Mammary epithelial cell (primary cell): ENCODE measurements around the gene SLC6A4.

Experiments
- EZH2 ChIP-seq: IDR thresholded peaks from 2 replicates; pipeline ENCODE4 v1.6.1; 2012; ENCODE audit warnings: low read length, inconsistent platforms, borderline replicate concordance
- TF ChIP-seq, protein P1 (sequence below), 2 donors: IDR thresholded peaks in 1 of 2; conservative IDR thresholded peaks in 1 of 2; 2 replicates each; pipeline ENCODE4 v1.5.1; 2011 to 2012; ENCODE audit warnings: inconsistent platforms in 2 of 2, low read length in 2 of 2, mild to moderate bottlenecking in 2 of 2, control low read depth in 1 of 2, low read depth in 1 of 2; ENCODE audit not compliant: insufficient read depth in 1 of 2; ENCODE audit errors: extremely low read depth in 1 of 2

DNA sequence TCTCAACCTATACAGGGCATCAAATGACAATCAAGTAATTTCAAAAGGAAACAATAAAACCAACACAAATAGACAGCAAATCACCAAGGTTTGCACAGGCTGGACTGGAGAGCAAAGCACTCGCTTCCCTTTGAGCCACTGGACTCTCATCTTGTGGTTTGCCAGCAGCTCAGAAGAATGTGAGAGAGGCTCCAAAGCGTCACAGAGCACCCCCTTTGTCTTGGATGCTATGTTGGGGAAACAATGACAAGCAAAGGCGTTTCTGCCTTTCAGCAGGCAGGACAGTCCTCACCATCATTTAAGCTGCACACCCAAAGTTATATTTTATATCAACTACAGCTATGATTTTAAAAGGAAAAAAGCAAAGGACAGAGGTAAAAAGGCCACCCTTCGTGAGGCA, 13.2 kb downstream of the SLC6A4 start:
- TF ChIP-seq, protein P1, sequence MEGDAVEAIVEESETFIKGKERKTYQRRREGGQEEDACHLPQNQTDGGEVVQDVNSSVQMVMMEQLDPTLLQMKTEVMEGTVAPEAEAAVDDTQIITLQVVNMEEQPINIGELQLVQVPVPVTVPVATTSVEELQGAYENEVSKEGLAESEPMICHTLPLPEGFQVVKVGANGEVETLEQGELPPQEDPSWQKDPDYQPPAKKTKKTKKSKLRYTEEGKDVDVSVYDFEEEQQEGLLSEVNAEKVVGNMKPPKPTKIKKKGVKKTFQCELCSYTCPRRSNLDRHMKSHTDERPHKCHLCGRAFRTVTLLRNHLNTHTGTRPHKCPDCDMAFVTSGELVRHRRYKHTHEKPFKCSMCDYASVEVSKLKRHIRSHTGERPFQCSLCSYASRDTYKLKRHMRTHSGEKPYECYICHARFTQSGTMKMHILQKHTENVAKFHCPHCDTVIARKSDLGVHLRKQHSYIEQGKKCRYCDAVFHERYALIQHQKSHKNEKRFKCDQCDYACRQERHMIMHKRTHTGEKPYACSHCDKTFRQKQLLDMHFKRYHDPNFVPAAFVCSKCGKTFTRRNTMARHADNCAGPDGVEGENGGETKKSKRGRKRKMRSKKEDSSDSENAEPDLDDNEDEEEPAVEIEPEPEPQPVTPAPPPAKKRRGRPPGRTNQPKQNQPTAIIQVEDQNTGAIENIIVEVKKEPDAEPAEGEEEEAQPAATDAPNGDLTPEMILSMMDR (conservative IDR thresholded peaks at IDR 0.05 in 1 of 2, IDR thresholded peaks at IDR 0.05 in 1 of 2; ENCODE audit: extremely low read depth in 1 of 2, insufficient read depth in 1 of 2, low read depth in 1 of 2, low read length in 2 of 2) = no peak
- no peak for TF ChIP-seq EZH2
